Neural progenitor cell (in vitro differentiated cells): ENCODE measurements around the gene PSG6.
"Not testable (repeated sequence)": the region's sequence is repeated elsewhere in the genome, so short reads cannot be mapped to it uniquely, and the experiment has no call there.

Experiments used
- EZH2 ChIP-seq: fragments of 200-600 bp; sonication (generic); IDR thresholded peaks from 2 replicates; pipeline ENCODE4 v1.6.1; 2017; ENCODE audit warnings: antibody characterized with exemption, mild to moderate bottlenecking, moderate library complexity
- EZH2phosphoT487 ChIP-seq: fragments of 200-600 bp; sonication (generic); IDR thresholded peaks from 2 replicates; pipeline ENCODE4 v1.6.1; 2017; ENCODE audit warnings: antibody characterized with exemption
- TF ChIP-seq, protein P1 (sequence below): fragments of 200-600 bp; sonication (generic); IDR thresholded peaks from 2 replicates; pipeline ENCODE4 v1.5.1; 2017; ENCODE audit warnings: antibody characterized with exemption, mild to moderate bottlenecking

GRCh38 chr19:42880621-42881020 is 37.1 kb downstream of the PSG6 start:
- TF ChIP-seq, protein P1, sequence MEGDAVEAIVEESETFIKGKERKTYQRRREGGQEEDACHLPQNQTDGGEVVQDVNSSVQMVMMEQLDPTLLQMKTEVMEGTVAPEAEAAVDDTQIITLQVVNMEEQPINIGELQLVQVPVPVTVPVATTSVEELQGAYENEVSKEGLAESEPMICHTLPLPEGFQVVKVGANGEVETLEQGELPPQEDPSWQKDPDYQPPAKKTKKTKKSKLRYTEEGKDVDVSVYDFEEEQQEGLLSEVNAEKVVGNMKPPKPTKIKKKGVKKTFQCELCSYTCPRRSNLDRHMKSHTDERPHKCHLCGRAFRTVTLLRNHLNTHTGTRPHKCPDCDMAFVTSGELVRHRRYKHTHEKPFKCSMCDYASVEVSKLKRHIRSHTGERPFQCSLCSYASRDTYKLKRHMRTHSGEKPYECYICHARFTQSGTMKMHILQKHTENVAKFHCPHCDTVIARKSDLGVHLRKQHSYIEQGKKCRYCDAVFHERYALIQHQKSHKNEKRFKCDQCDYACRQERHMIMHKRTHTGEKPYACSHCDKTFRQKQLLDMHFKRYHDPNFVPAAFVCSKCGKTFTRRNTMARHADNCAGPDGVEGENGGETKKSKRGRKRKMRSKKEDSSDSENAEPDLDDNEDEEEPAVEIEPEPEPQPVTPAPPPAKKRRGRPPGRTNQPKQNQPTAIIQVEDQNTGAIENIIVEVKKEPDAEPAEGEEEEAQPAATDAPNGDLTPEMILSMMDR, result not testable (repeated sequence)
- TF ChIP-seq EZH2, EZH2phosphoT487: not testable (repeated sequence)
